Islet precursor cell (in vitro differentiated cells): Measurements from ENCODE around the gene CORO2A.
"Not testable (repeated sequence)": the region's sequence is repeated elsewhere in the genome, so short reads cannot be mapped to it uniquely, and the experiment has no call there.

Source experiments
- DNase-seq: peaks from one replicate; pipeline ENCODE4 v3.0.0-alpha.2; 2018

CORO2A gene

GRCh38 chr9:98101868-98102273 is 90.6 kb downstream of the CORO2A start:
- no peak for DNase-seq

DNA sequence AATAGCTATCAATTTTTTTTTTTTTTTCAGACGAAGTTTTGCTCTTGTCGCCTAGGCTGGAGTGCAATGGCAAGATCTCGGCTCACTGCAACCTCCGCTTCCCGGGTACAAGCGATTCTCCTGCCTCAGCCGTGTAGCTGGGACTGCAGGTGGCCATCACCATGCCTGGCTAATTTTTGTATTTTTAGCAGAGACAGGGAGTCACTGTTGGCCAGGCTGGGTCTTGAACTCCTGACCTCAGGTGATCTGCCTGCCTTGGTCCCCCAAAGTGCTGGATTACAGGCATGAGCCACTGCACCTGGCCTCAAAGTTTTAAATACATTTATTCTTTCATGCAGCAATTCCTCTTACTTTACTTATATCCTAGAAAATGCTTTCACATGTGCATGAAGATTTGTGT is 91.0 kb downstream of the CORO2A start:
- DNase-seq = no peak

DNA sequence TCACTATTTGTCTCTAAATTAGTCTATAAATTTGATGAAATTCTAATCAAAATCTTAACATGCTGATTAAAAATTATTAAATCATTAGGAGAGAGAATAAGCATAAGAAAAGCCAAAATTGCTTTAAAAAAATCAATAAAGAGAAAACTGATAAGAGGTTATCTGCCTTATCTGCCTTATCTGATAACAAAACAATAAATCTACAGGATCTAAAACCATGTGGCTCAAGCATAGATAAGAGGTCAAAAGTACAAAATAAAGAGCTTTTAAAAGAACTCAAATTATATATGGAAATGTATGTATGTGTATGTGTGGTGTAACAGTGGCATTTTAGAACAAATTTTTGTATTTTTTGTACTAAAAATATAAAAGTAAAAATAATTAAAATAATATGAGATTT is 92.0 kb downstream of the CORO2A start:
- no peak for DNase-seq

GRCh38 chr9:98099898-98100297 is 92.5 kb downstream of the CORO2A start:
- DNase-seq = no peak

- DNase-seq = no peak
These were observed 93.1 kb downstream of the CORO2A start for GRCh38 chr9:98099346-98099745.

DNA sequence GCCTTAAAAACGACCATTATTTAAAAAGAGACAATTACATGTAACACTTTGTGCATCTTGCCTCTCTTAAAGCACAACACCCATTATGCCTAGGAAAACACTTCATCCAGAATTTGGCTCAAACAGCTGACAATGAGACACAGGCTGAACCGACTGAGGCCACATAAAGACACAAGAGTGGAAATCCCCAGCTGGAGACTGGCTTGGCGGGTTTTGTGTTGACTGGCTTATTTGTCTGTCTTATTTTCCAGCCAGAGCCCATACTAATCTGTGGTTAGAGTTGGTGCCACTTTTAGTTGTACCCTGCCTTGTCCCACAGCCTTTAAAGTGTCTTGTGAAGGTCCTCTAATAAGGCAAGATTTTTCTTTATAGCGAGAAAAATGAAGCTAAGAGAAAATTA is 94.6 kb downstream of the CORO2A start:
- DNase-seq = no peak

GRCh38 chr9:98096091-98096490 is 96.3 kb downstream of the CORO2A start:
- DNase-seq = no peak

GRCh38 chr9:98095401-98095800 is 97.0 kb downstream of the CORO2A start:
- DNase-seq = no peak

DNA sequence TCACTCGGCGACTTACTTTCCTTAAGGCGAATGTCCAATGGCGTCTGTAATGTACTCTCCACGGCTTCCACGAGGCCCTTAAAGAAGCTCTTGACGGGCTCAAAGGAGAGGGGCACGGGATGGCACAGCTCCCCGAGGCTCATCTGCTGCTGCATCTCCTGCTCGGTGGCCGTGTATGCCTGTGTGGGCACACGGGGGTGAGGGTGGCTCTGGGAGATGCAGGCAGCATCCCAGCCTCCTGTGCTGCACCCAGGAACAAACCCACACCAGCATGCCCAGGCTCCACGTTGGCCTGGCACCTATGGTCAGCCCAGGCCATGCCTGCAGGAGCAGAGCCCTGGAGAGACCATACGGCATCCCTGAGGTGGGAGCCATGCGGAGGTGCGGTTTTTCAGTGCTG is 97.6 kb downstream of the CORO2A start:
- DNase-seq = no peak

DNA sequence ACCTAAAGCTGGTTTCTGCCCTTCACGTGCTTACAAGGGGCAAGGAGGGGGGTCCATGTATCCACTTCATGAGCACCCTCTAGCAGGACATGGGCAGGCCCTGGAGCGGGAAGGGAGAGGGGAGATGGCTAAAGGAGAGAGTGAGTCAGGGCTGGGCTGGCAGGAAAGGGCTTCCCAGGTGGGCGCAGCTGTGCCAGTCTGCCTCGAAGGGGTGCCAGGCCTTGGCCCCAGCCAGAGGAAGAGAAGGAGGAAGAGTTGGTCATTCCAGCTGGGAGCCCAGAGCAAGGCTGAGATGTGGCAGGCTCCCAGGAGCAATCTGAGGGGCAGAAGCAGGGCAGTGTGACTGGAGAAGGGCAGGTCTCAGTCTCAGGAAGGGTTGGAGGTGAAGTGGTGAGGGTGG is 98.1 kb downstream of the CORO2A start:
- no peak for DNase-seq

DNA sequence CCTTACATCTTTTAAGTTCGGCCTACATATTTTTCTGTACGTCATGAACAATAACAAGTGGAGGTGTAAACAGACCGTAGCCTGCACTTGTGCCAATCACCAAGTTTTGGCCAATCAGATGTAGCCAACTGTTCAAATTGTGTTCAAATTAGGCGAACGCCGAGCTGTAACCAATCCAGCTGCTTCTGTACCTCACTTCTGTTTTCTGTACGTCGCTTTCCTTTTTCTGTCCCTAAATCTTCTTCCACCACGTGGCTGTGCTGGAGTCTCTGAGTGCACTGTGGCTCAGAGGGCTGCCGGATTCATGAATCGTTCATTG is 99.9 kb downstream of the CORO2A start:
- DNase-seq = no peak

- DNase-seq = no peak
These were observed 100.5 kb downstream of the CORO2A start for GRCh38 chr9:98091735-98092612.

- DNase-seq = not testable (repeated sequence)
These were observed 101.8 kb downstream of the CORO2A start for GRCh38 chr9:98090674-98091073.

- peak; percentile 87 for DNase-seq
These were observed 104.8 kb downstream of the CORO2A start for GRCh38 chr9:98087420-98088354.

- DNase-seq = no peak
These were observed 106.0 kb downstream of the CORO2A start for GRCh38 chr9:98086461-98086860.

DNA sequence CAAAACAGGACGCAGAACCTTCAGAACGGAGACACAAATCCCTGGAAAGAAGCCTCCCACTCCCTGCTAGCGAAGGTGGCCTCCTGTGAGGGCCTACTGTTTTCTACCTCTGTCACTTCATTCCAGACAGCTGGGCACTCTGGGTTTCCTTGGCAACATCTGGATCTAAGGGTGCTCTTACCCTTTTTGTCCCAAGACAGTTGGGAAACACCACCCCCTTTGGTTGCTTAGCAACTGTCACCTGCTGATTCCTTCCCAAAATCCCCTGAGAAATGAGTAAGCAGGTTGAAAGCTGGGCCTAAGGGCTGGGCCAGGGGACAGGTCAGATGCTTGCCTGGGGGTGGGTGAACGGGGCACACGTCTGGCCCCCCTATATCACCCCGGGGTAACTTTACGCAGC is 106.5 kb downstream of the CORO2A start:
- DNase-seq = no peak

DNA sequence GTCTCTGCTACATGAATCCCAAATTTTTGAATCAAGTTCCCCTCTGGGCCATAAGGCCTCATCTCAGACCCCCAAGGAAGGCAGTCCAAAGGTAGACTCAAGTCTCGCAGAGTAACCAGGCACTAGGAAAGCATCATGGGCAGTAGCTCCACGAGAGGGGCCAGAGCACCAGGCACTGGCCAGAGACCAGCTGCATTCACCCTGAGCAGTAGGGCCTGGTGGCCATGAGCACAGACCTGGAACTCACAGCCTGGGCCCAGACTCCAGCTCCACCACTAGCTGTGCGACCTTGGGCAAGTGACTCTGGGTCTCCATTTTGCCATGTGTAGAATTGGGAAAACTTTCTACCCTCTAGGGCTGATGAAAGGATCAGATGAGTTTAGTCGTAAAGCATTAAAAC is 107.4 kb downstream of the CORO2A start:
- no peak for DNase-seq

DNA sequence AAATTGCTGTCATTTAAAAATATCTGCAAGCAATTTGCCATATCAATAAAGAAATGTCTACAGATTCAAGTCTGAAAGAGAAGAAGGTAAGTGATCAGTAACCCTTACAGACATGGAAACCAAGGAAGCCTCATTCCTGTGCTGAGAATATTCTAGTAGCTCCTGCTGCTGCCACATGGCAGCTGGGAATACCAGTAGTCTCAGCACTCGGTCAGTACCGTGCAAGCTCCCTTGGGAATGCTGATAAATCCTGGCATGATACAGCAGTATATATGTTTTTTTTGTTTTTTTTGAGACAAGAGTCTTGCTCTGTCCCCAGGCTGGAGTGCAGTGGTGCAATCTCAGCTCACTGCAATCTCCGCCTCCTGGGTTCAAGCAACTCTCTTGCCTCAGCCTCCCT is 108.0 kb downstream of the CORO2A start:
- no peak for DNase-seq

- no peak for DNase-seq
These were observed 108.8 kb downstream of the CORO2A start for GRCh38 chr9:98083566-98084183.

- DNase-seq = no peak
These were observed 109.4 kb downstream of the CORO2A start for GRCh38 chr9:98083061-98083501.

DNA sequence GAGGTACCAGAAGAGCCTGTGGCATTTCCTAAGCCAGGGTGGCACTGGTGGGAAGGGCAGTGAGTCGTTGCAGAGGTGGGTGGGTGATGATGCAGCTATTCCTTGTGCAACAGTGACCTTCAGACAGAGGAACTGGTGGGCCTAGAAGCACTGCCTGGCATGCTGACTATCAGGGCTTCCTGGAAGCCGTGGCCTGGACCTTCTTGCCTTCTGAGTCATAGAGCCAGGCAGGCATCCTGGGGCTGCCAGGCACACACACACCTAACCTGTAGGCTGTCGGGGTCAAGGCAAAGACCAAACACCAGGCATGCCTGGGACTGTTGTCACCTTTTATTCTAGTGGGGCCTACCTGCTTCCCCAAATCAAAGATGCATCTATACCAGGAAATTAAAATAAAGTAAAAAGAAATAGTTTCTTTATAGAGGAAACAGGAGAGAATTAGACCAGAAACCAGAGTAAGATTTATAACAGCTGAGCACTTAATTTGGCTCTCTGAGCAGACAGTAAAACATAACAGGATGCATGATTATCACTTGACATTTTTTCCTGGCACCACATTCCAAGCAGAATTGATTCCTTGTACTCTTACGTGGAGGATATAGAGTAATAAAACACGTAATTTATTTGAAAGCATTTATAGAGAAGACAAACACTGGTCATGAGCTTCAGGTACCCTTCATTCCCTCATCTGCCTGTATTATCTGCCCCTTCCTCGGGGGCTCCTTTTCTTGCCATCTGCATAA is 110.8 kb downstream of the CORO2A start:
- DNase-seq = peak; percentile 76

DNA sequence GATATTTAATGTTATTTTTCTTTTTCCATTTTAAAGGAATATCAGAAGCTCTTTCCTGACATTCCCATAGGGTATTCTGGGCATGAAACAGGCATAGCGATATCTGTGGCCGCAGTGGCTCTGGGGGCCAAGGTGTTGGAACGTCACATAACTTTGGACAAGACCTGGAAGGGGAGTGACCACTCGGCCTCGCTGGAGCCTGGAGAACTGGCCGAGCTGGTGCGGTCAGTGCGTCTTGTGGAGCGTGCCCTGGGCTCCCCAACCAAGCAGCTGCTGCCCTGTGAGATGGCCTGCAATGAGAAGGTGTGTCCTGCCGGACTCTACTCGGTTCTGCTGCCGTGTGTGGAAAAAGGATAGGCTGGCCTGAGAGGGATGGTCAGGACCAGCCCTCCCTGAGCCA is 111.7 kb downstream of the CORO2A start:
- no peak for DNase-seq

GRCh38 chr9:98080326-98080725 is 112.1 kb downstream of the CORO2A start:
- no peak for DNase-seq
